Activated T-cell treated with anti-CD3 and anti-CD28 coated beads, Interleukin-2, amount 50 U/mL, for 24 hours (primary cell): ENCODE data around the gene KRTAP12-4.
"Not testable (repeated sequence)": the region's sequence is repeated elsewhere in the genome, so short reads cannot be mapped to it uniquely, and the experiment has no call there.

Experiments
- DNase-seq: peaks from one replicate; pipeline ENCODE4 v3.0.0-alpha.2; 2020
- H3K27ac Mint-ChIP-seq: 2 replicates; pipeline ENCODE4 v1.8.0; 2020; ENCODE audit warnings: mild to moderate bottlenecking, mixed read lengths
- H3K27me3 Mint-ChIP-seq: 2 replicates; pipeline ENCODE4 v1.8.0; 2020; ENCODE audit warnings: mixed read lengths
- H3K36me3 Mint-ChIP-seq: 2 replicates; pipeline ENCODE4 v1.8.0; 2020; ENCODE audit warnings: low read depth, mixed read lengths
- H3K4me1 Mint-ChIP-seq: 2 replicates; pipeline ENCODE4 v1.8.0; 2020; ENCODE audit warnings: low read depth, mixed read lengths
- H3K4me3 Mint-ChIP-seq: 2 replicates; pipeline ENCODE4 v1.8.0; 2020; ENCODE audit warnings: mild to moderate bottlenecking, moderate library complexity, mixed read lengths
- H3K9me3 Mint-ChIP-seq: 2 replicates; pipeline ENCODE4 v1.8.0; 2020; ENCODE audit warnings: mixed read lengths

The KRTAP12-4 gene

DNA sequence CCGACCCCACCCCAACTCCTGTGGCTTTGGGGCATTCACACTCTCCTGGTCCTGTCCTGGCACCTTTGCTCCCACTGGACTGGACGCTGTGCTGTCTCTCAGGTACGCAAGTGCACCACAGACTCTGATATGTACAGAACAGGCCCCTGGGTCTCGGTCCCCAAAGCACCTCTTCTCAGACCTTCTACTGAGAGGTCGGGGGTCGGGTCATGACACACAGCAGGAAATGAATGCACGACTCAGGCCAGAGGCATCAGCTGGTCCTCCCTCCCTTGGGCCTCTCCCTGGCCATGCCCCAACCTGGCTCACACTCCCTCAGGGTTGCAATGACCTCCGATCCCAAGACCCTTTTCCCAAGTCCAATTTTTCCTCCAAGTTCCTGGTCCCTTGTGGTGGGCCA lies 40.7 kb upstream of the KRTAP12-4 start:
- H3K36me3 Mint-ChIP-seq: no peaks in the 10 kb centered on the region
- H3K27me3 Mint-ChIP-seq: peaks cover 31% of the 10 kb centered on the region
- no peak overlapping the region for H3K27ac Mint-ChIP-seq
- no peak overlapping the region for H3K4me3 Mint-ChIP-seq
- H3K9me3 Mint-ChIP-seq: peaks cover 10% of the 10 kb centered on the region
- H3K4me1 Mint-ChIP-seq: peaks cover 14% of the 10 kb centered on the region
- no peak for DNase-seq

- H3K4me3 Mint-ChIP-seq: no peak overlapping the region
- no peaks in the 10 kb centered on the region for H3K36me3 Mint-ChIP-seq
- peaks cover 14% of the 10 kb centered on the region for H3K4me1 Mint-ChIP-seq
- no peak for DNase-seq
- peaks cover 27% of the 10 kb centered on the region for H3K27me3 Mint-ChIP-seq
- peaks cover 10% of the 10 kb centered on the region for H3K9me3 Mint-ChIP-seq
- no peak overlapping the region for H3K27ac Mint-ChIP-seq
These were observed 40.3 kb upstream of the KRTAP12-4 start for GRCh38 chr21:44694776-44695175.

DNA sequence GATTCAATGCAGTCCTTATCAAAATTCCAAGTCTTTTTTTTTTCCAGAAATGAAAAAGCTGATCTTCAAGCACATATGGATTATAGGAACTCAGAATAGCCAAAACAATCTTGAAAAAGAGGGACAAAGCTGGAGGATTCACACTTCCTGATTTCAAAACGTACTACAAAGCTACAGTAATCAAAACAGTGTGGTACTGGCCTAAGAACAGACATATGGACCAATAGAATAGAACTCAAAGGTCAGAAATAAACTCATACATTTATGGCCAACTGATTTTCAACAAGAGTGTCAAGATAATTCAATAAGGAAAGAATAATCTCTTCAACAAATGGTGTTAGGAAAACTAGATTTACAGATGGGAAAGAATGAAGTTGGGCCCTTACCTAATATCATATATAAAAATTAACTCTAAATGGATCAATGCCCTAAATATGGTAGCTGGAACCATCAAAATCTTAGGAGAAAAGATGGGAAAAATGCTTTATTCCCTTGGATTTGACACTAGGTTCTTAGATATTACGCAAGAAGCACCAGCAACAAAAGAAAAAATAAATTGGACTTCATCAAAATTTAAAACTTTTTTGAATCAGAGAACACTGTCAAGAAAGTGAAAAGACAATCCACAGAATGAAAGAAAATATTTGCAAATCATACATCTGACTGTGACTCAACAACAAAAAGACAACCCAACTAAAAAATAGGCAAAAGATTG lies 38.5 kb upstream of the KRTAP12-4 start:
- Mint-ChIP-seq H3K9me3 (peaks cover 10% of the 10 kb centered on the region), H3K27ac (no peak overlapping the region), H3K4me3 (no peak overlapping the region), H3K4me1 (peaks cover 14% of the 10 kb centered on the region), H3K36me3 (no peaks in the 10 kb centered on the region), H3K27me3 (peaks cover 12% of the 10 kb centered on the region)
- no peak for DNase-seq

DNA sequence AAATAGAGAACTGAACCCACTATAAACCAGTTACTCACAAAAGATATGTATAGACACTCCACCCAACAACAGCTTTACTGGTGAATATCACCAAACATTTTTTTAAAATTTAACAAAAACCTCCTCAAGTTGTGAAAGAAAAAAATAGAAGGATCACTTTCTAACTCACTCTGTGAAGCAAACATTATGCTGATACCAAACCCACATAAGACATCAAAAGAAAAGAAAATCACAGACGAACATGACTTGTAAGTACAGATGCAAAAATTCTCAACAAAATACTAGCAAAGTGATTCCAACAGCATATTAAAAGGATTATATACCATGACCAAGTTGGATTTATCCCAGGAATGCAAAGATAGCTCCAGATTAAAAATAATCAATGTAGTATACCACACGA lies 37.2 kb upstream of the KRTAP12-4 start:
- H3K4me3 Mint-ChIP-seq: no peak overlapping the region
- no peaks in the 10 kb centered on the region for H3K36me3 Mint-ChIP-seq
- peaks cover 15% of the 10 kb centered on the region for H3K4me1 Mint-ChIP-seq
- no peak overlapping the region for H3K27ac Mint-ChIP-seq
- H3K27me3 Mint-ChIP-seq: peaks cover 1% of the 10 kb centered on the region
- no peak for DNase-seq
- peaks cover 10% of the 10 kb centered on the region for H3K9me3 Mint-ChIP-seq

DNA sequence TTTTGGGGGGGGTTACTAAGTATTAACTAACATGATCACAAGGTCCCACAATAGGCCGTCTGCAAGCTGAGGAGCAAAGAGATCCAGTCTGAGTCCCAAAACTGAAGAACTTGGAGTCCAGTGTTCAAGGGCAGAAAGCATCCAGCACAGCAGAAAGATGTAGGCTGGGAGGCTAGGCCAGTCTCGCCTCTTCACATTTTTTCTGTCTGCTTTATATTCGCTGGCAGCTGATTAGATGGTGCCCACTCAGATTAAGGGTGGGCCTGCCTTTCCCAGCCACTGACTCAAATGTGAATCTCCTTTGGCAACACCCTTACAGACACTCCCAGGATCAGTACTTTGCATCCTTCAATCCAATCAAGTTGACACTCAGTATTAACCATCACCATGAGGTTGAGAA lies 35.3 kb upstream of the KRTAP12-4 start:
- Mint-ChIP-seq H3K9me3 (peaks cover 10% of the 10 kb centered on the region), H3K4me1 (peaks cover 19% of the 10 kb centered on the region)
- not testable (repeated sequence) for H3K36me3 Mint-ChIP-seq, H3K27ac Mint-ChIP-seq, DNase-seq, H3K27me3 Mint-ChIP-seq, H3K4me3 Mint-ChIP-seq

DNA sequence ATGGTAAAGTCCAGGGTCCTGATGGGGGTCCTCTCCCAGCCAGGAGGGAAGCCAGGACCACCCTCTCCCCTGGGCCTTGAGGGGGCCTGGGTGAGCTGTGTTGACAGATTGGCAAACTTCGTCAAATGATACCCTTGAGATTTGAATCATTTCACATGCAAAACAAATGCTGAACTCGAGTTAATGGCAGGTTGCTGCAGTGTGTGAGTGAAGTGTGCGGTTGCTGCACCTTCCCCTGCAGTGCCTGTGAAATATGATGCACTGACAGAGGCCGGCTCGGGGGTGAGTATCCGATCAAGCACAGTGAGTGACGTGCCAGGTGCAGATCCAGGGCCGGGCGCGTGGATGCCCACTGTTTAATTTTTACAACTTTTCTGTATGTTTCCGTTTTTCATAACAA lies 33.2 kb upstream of the KRTAP12-4 start:
- H3K27ac Mint-ChIP-seq: no peak overlapping the region
- H3K9me3 Mint-ChIP-seq: peaks cover 4% of the 10 kb centered on the region
- DNase-seq: no peak

GRCh38 chr21:44686843-44687561 lies 32.5 kb upstream of the KRTAP12-4 start:
- Mint-ChIP-seq H3K27ac (no peak overlapping the region), H3K36me3 (no peaks in the 10 kb centered on the region), H3K9me3 (no peaks in the 10 kb centered on the region), H3K4me3 (no peak overlapping the region), H3K4me1 (peaks cover 16% of the 10 kb centered on the region), H3K27me3 (peaks cover 7% of the 10 kb centered on the region)
- DNase-seq: no peak

More for the DNA sequence above, 33.2 kb upstream of the KRTAP12-4 start:
- peaks cover 7% of the 10 kb centered on the region for H3K27me3 Mint-ChIP-seq
- peaks cover 16% of the 10 kb centered on the region for H3K4me1 Mint-ChIP-seq
- H3K36me3 Mint-ChIP-seq: no peaks in the 10 kb centered on the region
- no peak overlapping the region for H3K4me3 Mint-ChIP-seq

- H3K36me3 Mint-ChIP-seq: no peaks in the 10 kb centered on the region
- no peak overlapping the region for H3K4me3 Mint-ChIP-seq
- no peak overlapping the region for H3K27ac Mint-ChIP-seq
- H3K27me3 Mint-ChIP-seq: peaks cover 7% of the 10 kb centered on the region
- H3K4me1 Mint-ChIP-seq: peaks cover 8% of the 10 kb centered on the region
- no peak for DNase-seq
- H3K9me3 Mint-ChIP-seq: no peaks in the 10 kb centered on the region
These were observed 31.7 kb upstream of the KRTAP12-4 start for GRCh38 chr21:44686000-44686781.

GRCh38 chr21:44685050-44685449 lies 30.6 kb upstream of the KRTAP12-4 start:
- H3K27ac Mint-ChIP-seq, H3K9me3 Mint-ChIP-seq, H3K4me1 Mint-ChIP-seq, H3K36me3 Mint-ChIP-seq, DNase-seq, H3K27me3 Mint-ChIP-seq, H3K4me3 Mint-ChIP-seq: not testable (repeated sequence)

GRCh38 chr21:44684483-44684882 lies 30.0 kb upstream of the KRTAP12-4 start:
- no peak overlapping the region for H3K4me3 Mint-ChIP-seq
- no peaks in the 10 kb centered on the region for H3K36me3 Mint-ChIP-seq
- H3K27ac Mint-ChIP-seq: no peak overlapping the region
- peaks cover 7% of the 10 kb centered on the region for H3K27me3 Mint-ChIP-seq
- no peak for DNase-seq
- H3K4me1 Mint-ChIP-seq: peaks cover 7% of the 10 kb centered on the region
- no peaks in the 10 kb centered on the region for H3K9me3 Mint-ChIP-seq

- DNase-seq: no peak
- no peaks in the 10 kb centered on the region for H3K9me3 Mint-ChIP-seq
- no peak overlapping the region for H3K4me3 Mint-ChIP-seq
- no peaks in the 10 kb centered on the region for H3K36me3 Mint-ChIP-seq
- H3K27ac Mint-ChIP-seq: no peak overlapping the region
- peaks cover 7% of the 10 kb centered on the region for H3K27me3 Mint-ChIP-seq
- peaks cover 7% of the 10 kb centered on the region for H3K4me1 Mint-ChIP-seq
These were observed 29.6 kb upstream of the KRTAP12-4 start for GRCh38 chr21:44684077-44684476.

- H3K4me3 Mint-ChIP-seq: no peak overlapping the region
- peaks cover 7% of the 10 kb centered on the region for H3K4me1 Mint-ChIP-seq
- no peak overlapping the region for H3K27ac Mint-ChIP-seq
- H3K27me3 Mint-ChIP-seq: peaks cover 7% of the 10 kb centered on the region
- DNase-seq: no peak
- no peaks in the 10 kb centered on the region for H3K36me3 Mint-ChIP-seq
- no peaks in the 10 kb centered on the region for H3K9me3 Mint-ChIP-seq
These were observed 28.2 kb upstream of the KRTAP12-4 start for GRCh38 chr21:44682580-44683151.

DNA sequence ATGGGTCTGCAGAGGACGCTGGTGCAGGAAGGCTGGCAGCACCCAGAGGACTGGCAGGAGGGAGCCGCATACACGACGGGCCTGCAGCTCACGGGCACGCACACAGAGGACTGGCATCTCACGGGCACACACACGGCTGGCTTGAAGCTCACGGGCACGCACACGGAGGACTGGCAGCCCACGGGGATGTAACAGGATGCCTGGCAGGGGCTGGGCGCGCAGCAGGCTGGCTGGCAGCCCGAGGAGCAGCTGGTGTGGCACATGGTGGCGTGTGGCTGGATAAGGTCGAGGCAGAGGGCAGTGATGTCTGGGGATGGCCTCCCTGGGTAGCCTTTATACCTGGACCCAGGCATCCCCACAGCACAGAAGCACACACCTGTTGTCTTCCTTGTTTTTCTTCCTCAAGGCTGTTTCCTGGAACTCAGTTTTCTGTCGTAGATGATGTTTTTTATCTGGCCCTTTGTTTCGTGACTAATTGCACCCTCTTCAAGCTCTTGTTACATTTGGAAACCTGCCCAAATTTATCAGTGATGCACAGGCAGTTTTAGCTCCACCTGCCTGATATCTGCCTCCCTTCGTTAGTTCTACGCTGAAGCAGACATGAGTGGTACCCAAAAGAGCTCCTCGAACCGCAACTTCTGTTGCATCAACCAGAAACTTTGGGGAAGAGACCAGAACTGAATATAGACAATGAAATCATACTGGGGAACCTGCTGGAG lies 27.6 kb upstream of the KRTAP12-4 start, which contains the start of gene KRTAP12-1:
TSS of gene KRTAP12-1 (minus strand) at position 303 of the 719 bp plus-strand sequence. CDS start at position 263, 40 bp downstream.
- Mint-ChIP-seq H3K4me1 (peaks cover 7% of the 10 kb centered on the region), H3K27me3 (peaks cover 7% of the 10 kb centered on the region), H3K36me3 (no peaks in the 10 kb centered on the region), H3K4me3 (no peak within 1 kb of the TSS), H3K9me3 (no peaks in the 10 kb centered on the region), H3K27ac (no peak within 1 kb of the TSS)
- no peak for DNase-seq

DNA sequence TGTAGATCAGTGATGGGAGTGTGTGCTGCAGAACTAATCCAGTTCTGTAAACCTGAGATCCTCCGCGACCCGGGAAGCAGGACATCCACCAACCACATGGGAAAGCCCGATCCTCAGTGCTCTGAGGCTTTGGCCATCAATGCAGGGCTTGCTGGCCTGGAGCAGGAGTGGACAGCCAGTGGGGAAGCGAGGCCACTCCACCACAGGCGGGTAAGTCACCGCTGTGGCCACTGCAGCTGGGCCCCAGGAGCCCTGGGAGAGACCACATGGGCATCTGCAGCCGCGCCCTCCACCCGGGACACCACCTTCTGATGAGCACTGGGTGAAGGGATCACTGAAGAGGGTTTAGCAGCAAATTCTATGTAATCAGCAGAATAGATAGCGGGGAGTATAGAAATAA lies 26.7 kb upstream of the KRTAP12-4 start:
- Mint-ChIP-seq H3K27me3 (peaks cover 4% of the 10 kb centered on the region), H3K36me3 (no peaks in the 10 kb centered on the region), H3K4me3 (no peak overlapping the region), H3K4me1 (peaks cover 3% of the 10 kb centered on the region), H3K9me3 (no peaks in the 10 kb centered on the region), H3K27ac (no peak overlapping the region)
- no peak for DNase-seq
